ENCODE data around the gene IGSF11.
"Not testable (repeated sequence)": the region's sequence is repeated elsewhere in the genome, so short reads cannot be mapped to it uniquely, and the experiment has no call there.

Gene IGSF11, protein sequence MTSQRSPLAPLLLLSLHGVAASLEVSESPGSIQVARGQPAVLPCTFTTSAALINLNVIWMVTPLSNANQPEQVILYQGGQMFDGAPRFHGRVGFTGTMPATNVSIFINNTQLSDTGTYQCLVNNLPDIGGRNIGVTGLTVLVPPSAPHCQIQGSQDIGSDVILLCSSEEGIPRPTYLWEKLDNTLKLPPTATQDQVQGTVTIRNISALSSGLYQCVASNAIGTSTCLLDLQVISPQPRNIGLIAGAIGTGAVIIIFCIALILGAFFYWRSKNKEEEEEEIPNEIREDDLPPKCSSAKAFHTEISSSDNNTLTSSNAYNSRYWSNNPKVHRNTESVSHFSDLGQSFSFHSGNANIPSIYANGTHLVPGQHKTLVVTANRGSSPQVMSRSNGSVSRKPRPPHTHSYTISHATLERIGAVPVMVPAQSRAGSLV

DNA sequence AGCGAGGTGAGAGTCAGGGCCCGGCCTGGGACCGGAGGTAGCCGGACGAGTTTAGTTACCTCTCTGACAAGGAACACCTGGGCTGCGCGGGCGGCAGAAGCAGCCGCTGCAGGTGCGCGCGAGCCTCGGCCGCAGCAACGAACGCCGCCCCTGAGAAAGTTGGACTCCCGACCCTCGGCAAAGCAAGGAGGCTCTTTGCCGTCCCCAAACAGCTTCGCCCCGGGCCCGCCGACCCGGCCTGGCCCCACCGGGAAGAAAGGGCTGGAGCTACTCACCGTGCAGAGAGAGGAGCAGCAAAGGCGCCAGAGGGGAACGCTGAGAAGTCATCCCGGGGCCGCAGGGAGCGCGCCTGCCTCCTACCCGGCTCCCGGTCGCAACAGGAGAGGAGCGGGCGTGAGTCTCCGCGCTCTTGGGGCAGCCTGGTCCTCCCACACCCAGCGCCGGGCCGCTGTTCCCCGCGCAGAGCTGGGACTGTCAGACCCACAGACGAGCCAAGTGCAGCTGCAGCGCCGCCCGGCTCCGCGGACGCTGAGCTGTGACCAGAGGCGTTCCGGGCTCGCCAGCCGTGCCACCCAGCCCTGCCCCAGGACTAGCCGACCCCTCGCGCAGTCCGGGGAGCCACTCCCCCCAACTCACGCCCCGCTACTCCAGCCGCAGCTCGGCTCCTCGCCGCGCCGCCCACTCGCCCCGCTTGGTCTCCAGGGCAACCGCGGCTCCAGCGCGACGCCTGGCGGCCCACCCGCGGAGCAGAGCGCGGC, at the start of gene IGSF11:
Gene IGSF11 (minus strand): TSS at position 591 of the 758 bp plus-strand sequence. CDS start 264 bp downstream, at position 327.
- Histone ChIP-seq H3K27ac (ENCODE audit: low read depth, low read length) (no peak within 1 kb of the TSS), H3K79me2 (ENCODE audit: control insufficient read depth, insufficient read depth, low read length, unreplicated experiment) (no peaks in the 10 kb centered on the region), H3K4me1 (ENCODE audit: control insufficient read depth, insufficient read depth, low read length, unreplicated experiment) (no peaks in the 10 kb centered on the region), H2AFZ (ENCODE audit: low read length, unreplicated experiment) (peak within 1 kb of the TSS; percentile 51), H3K27me3 (ENCODE audit: insufficient read depth, low read length) (peaks cover 84% of the 10 kb centered on the region), H3K4me3 (ENCODE audit: low read depth, low read length) (peak within 1 kb of the TSS; percentile 78), H3K36me3 (ENCODE audit: insufficient read depth, low read length) (no peaks in the 10 kb centered on the region)

GRCh38 chr3:119080364-119080763, 45.7 kb upstream of the IGSF11 start:
- peaks cover 5% of the 10 kb centered on the region for H3K27me3 ChIP-seq (ENCODE audit: insufficient read depth, low read length)
- no peaks in the 10 kb centered on the region for H3K36me3 ChIP-seq (ENCODE audit: insufficient read depth, low read length)
- H3K4me3 ChIP-seq (ENCODE audit: low read depth, low read length), result no peak overlapping the region
- no peak overlapping the region for H2AFZ ChIP-seq (ENCODE audit: low read length, unreplicated experiment)
- H3K79me2 ChIP-seq (ENCODE audit: control insufficient read depth, insufficient read depth, low read length, unreplicated experiment), result no peaks in the 10 kb centered on the region
- H3K27ac ChIP-seq (ENCODE audit: low read depth, low read length), result no peak overlapping the region
- H3K4me1 ChIP-seq (ENCODE audit: control insufficient read depth, insufficient read depth, low read length, unreplicated experiment), result no peaks in the 10 kb centered on the region

DNA sequence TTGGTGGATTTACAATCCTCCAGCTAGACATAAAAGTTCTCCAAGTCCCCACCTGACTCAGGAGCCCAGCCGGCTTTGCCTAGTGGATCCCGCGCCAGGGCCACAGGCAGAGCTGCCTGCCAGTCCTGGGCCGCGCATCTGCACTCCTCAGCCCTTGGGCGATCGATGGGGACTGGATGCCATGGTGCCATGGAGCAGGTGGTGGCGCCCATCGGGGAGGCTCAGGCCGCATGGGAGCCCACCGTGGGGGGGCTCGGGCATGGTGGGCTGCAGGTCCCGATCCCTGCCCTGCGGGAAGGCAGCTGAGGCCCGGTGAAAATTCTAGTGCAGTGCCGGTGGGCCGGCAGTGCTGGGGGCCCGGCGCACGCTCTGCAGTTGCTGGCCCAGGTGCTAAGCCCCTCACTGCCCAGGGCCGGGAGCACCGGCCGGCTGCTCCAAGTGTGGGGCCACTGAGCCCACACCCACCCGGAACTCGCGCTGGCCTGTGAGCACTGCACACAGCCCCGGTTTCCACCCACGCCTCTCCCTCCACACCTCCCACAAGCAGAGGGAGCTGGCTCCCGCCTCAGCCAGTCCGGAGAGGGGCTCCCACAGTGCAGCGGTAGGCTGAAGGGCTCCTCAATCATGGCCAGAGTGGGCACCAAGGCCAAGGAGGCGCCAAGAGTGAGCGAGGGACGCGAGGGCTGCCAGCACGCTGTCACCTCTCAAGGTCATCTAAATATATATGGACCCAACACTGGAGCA, 38.8 kb upstream of the IGSF11 start:
- no peak overlapping the region for H3K27ac ChIP-seq (ENCODE audit: low read depth, low read length)
- no peak overlapping the region for H3K4me3 ChIP-seq (ENCODE audit: low read depth, low read length)
- H3K36me3 ChIP-seq (ENCODE audit: insufficient read depth, low read length), result no peaks in the 10 kb centered on the region
- H3K79me2 ChIP-seq (ENCODE audit: control insufficient read depth, insufficient read depth, low read length, unreplicated experiment), result no peaks in the 10 kb centered on the region
- H3K27me3 ChIP-seq (ENCODE audit: insufficient read depth, low read length), result no peaks in the 10 kb centered on the region
- no peaks in the 10 kb centered on the region for H3K4me1 ChIP-seq (ENCODE audit: control insufficient read depth, insufficient read depth, low read length, unreplicated experiment)
- no peak overlapping the region for H2AFZ ChIP-seq (ENCODE audit: low read length, unreplicated experiment)

GRCh38 chr3:119072451-119072850, 37.8 kb upstream of the IGSF11 start:
- not testable (repeated sequence) for H3K36me3 ChIP-seq (ENCODE audit: insufficient read depth, low read length); H3K27ac ChIP-seq (ENCODE audit: low read depth, low read length); H3K27me3 ChIP-seq (ENCODE audit: insufficient read depth, low read length); H3K79me2 ChIP-seq (ENCODE audit: control insufficient read depth, insufficient read depth, low read length, unreplicated experiment); H3K4me3 ChIP-seq (ENCODE audit: low read depth, low read length); H3K4me1 ChIP-seq (ENCODE audit: control insufficient read depth, insufficient read depth, low read length, unreplicated experiment); H2AFZ ChIP-seq (ENCODE audit: low read length, unreplicated experiment)

GRCh38 chr3:119069725-119070124, 35.1 kb upstream of the IGSF11 start:
- Histone ChIP-seq H3K4me1 (ENCODE audit: control insufficient read depth, insufficient read depth, low read length, unreplicated experiment) (no peaks in the 10 kb centered on the region), H3K4me3 (ENCODE audit: low read depth, low read length) (no peak overlapping the region), H2AFZ (ENCODE audit: low read length, unreplicated experiment) (no peak overlapping the region), H3K27me3 (ENCODE audit: insufficient read depth, low read length) (peaks cover 7% of the 10 kb centered on the region; the same call in 1 of the 2 replicates), H3K36me3 (ENCODE audit: insufficient read depth, low read length) (no peaks in the 10 kb centered on the region), H3K27ac (ENCODE audit: low read depth, low read length) (no peak overlapping the region), H3K79me2 (ENCODE audit: control insufficient read depth, insufficient read depth, low read length, unreplicated experiment) (no peaks in the 10 kb centered on the region)

DNA sequence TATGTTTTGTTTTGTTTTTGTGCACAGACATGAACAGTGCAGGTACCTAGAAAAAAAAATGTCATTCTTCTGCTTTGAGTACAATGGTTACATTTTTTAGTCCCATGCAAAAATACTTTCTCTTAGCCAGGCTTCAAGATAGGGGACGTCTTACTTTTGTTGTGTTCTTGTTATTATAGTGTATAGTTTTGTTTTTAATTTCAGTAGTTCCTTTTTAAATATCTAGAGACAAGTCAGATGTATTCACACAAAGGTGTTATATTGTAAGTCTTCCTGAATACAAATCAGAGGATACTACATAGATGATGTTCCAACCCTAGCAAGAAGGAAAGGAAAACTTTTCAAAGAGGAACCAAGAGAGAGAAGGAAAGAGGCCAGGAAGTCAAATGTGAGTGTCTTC, 28.8 kb upstream of the IGSF11 start:
- no peak overlapping the region for H2AFZ ChIP-seq (ENCODE audit: low read length, unreplicated experiment)
- H3K4me1 ChIP-seq (ENCODE audit: control insufficient read depth, insufficient read depth, low read length, unreplicated experiment), result no peaks in the 10 kb centered on the region
- H3K36me3 ChIP-seq (ENCODE audit: insufficient read depth, low read length), result no peaks in the 10 kb centered on the region
- no peak overlapping the region for H3K4me3 ChIP-seq (ENCODE audit: low read depth, low read length)
- H3K27me3 ChIP-seq (ENCODE audit: insufficient read depth, low read length), result peaks cover 17% of the 10 kb centered on the region; the same call in 1 of the 2 replicates
- no peaks in the 10 kb centered on the region for H3K79me2 ChIP-seq (ENCODE audit: control insufficient read depth, insufficient read depth, low read length, unreplicated experiment)
- H3K27ac ChIP-seq (ENCODE audit: low read depth, low read length), result no peak overlapping the region

GRCh38 chr3:119062892-119063291, 28.2 kb upstream of the IGSF11 start:
- Histone ChIP-seq H3K27ac (ENCODE audit: low read depth, low read length) (no peak overlapping the region), H3K4me1 (ENCODE audit: control insufficient read depth, insufficient read depth, low read length, unreplicated experiment) (no peaks in the 10 kb centered on the region), H2AFZ (ENCODE audit: low read length, unreplicated experiment) (no peak overlapping the region), H3K27me3 (ENCODE audit: insufficient read depth, low read length) (peaks cover 17% of the 10 kb centered on the region; the same call in 1 of the 2 replicates), H3K4me3 (ENCODE audit: low read depth, low read length) (no peak overlapping the region), H3K36me3 (ENCODE audit: insufficient read depth, low read length) (no peaks in the 10 kb centered on the region), H3K79me2 (ENCODE audit: control insufficient read depth, insufficient read depth, low read length, unreplicated experiment) (no peaks in the 10 kb centered on the region)

DNA sequence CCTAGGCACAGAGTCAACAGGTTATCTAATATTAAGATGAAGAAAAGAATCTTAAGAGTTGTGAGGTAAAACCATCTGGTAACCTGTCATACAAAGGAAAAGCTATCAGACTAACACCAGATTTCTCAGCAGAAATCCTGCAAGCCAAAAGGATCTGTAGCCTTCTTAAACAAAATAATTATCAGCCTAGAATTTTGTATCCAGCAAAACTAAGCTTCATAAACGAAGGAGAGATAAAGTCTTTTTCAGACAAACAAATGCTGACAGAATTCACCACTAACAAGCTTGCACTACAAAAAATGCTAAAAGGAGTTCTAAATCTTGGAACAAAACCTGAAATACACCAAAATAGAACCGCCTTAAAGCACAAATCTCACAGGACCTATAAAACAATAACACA, 9.9 kb upstream of the IGSF11 start:
- H3K4me3 ChIP-seq (ENCODE audit: low read depth, low read length), result no peak overlapping the region
- no peaks in the 10 kb centered on the region for H3K79me2 ChIP-seq (ENCODE audit: control insufficient read depth, insufficient read depth, low read length, unreplicated experiment)
- no peak overlapping the region for H3K27ac ChIP-seq (ENCODE audit: low read depth, low read length)
- no peaks in the 10 kb centered on the region for H3K36me3 ChIP-seq (ENCODE audit: insufficient read depth, low read length)
- no peak overlapping the region for H2AFZ ChIP-seq (ENCODE audit: low read length, unreplicated experiment)
- H3K4me1 ChIP-seq (ENCODE audit: control insufficient read depth, insufficient read depth, low read length, unreplicated experiment), result no peaks in the 10 kb centered on the region
- H3K27me3 ChIP-seq (ENCODE audit: insufficient read depth, low read length), result no peaks in the 10 kb centered on the region

DNA sequence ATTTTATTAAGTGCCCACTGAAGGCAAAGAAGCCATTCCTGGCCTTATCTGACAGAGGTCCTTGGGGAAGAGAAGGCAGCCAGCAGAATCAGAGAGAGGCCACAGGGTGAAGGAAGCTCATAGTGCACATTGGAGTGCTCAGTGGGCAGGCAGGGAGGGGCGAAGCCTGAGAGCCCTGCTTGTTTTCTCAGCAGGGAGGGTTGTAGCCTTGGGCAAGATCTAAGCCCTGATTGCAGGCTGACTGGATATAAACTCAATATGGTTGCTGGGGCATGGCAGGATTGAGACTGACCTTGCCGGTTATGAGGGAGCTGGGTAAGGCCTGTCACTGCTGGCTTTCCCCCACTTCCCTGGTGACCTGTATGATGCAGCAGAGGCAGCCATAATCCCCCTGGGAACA, 7.5 kb upstream of the IGSF11 start:
- no peak overlapping the region for H3K27ac ChIP-seq (ENCODE audit: low read depth, low read length)
- no peaks in the 10 kb centered on the region for H3K36me3 ChIP-seq (ENCODE audit: insufficient read depth, low read length)
- no peaks in the 10 kb centered on the region for H3K4me1 ChIP-seq (ENCODE audit: control insufficient read depth, insufficient read depth, low read length, unreplicated experiment)
- H3K4me3 ChIP-seq (ENCODE audit: low read depth, low read length), result no peak overlapping the region
- no peaks in the 10 kb centered on the region for H3K79me2 ChIP-seq (ENCODE audit: control insufficient read depth, insufficient read depth, low read length, unreplicated experiment)
- H3K27me3 ChIP-seq (ENCODE audit: insufficient read depth, low read length), result peaks cover 9% of the 10 kb centered on the region
- no peak overlapping the region for H2AFZ ChIP-seq (ENCODE audit: low read length, unreplicated experiment)

GRCh38 chr3:119035014-119035346, 334 bp upstream of the IGSF11 start:
- Histone ChIP-seq H3K27ac (ENCODE audit: low read depth, low read length) (no peak overlapping the region), H3K4me1 (ENCODE audit: control insufficient read depth, insufficient read depth, low read length, unreplicated experiment) (no peaks in the 10 kb centered on the region), H3K4me3 (ENCODE audit: low read depth, low read length) (peak overlapping the region; percentile 78), H3K36me3 (ENCODE audit: insufficient read depth, low read length) (no peaks in the 10 kb centered on the region), H3K79me2 (ENCODE audit: control insufficient read depth, insufficient read depth, low read length, unreplicated experiment) (no peaks in the 10 kb centered on the region), H2AFZ (ENCODE audit: low read length, unreplicated experiment) (peak overlapping the region; percentile 51), H3K27me3 (ENCODE audit: insufficient read depth, low read length) (peaks cover 79% of the 10 kb centered on the region)

Data from ACC112 (cell line).